ENCODE results near the gene TAF15.

- no peak for TF ChIP-seq EZH2 (IDR thresholded peaks at IDR 0.05; ENCODE audit: borderline replicate concordance, insufficient read depth, low read depth, low read length, poor library complexity, severe bottlenecking)
- TF ChIP-seq, protein P1, sequence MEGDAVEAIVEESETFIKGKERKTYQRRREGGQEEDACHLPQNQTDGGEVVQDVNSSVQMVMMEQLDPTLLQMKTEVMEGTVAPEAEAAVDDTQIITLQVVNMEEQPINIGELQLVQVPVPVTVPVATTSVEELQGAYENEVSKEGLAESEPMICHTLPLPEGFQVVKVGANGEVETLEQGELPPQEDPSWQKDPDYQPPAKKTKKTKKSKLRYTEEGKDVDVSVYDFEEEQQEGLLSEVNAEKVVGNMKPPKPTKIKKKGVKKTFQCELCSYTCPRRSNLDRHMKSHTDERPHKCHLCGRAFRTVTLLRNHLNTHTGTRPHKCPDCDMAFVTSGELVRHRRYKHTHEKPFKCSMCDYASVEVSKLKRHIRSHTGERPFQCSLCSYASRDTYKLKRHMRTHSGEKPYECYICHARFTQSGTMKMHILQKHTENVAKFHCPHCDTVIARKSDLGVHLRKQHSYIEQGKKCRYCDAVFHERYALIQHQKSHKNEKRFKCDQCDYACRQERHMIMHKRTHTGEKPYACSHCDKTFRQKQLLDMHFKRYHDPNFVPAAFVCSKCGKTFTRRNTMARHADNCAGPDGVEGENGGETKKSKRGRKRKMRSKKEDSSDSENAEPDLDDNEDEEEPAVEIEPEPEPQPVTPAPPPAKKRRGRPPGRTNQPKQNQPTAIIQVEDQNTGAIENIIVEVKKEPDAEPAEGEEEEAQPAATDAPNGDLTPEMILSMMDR (IDR thresholded peaks at IDR 0.05), result no peak
Observed at GRCh38 chr17:35819455-35819854, 10.2 kb downstream of the TAF15 start.

Data from B cell (primary cell).